GM21526 (cell line): ENCODE data around the gene CPT1B.
"Not testable (repeated sequence)": the region's sequence is repeated elsewhere in the genome, so short reads cannot be mapped to it uniquely, and the experiment has no call there.

Experiments
- ATAC-seq: cut with Tn5 transposase; IDR thresholded peaks from one replicate; pipeline ENCODE4 v1.9.1; 2021; ENCODE audit warnings: moderate library complexity; ENCODE audit not compliant: unreplicated experiment, low FRiP score

Gene CPT1B

GRCh38 chr22:50610041-50610451 lies 31.8 kb upstream of the CPT1B start:
- no peak for ATAC-seq

- no peak for ATAC-seq
These were observed 31.4 kb upstream of the CPT1B start for GRCh38 chr22:50609599-50609998.

- no peak for ATAC-seq
These were observed 30.8 kb upstream of the CPT1B start for GRCh38 chr22:50608996-50609395.

- ATAC-seq = not testable (repeated sequence)
These were observed 30.0 kb upstream of the CPT1B start for GRCh38 chr22:50608058-50608840.

GRCh38 chr22:50607659-50608020 lies 29.4 kb upstream of the CPT1B start:
- no peak for ATAC-seq

- no peak for ATAC-seq
These were observed 28.9 kb upstream of the CPT1B start for GRCh38 chr22:50606946-50607658.

- ATAC-seq = no peak
These were observed 28.1 kb upstream of the CPT1B start for GRCh38 chr22:50606165-50606945.

- no peak for ATAC-seq
These were observed 27.4 kb upstream of the CPT1B start for GRCh38 chr22:50605613-50606074.

- no peak for ATAC-seq
These were observed 26.9 kb upstream of the CPT1B start for GRCh38 chr22:50605002-50605612.

- ATAC-seq = no peak
These were observed 26.2 kb upstream of the CPT1B start for GRCh38 chr22:50604256-50605001.

- no peak for ATAC-seq
These were observed 25.5 kb upstream of the CPT1B start for GRCh38 chr22:50603511-50604255.

- ATAC-seq = no peak
These were observed 24.1 kb upstream of the CPT1B start for GRCh38 chr22:50602338-50602700.

GRCh38 chr22:50601669-50602337 lies 23.6 kb upstream of the CPT1B start:
- ATAC-seq = no peak

- no peak for ATAC-seq
These were observed 22.9 kb upstream of the CPT1B start for GRCh38 chr22:50600967-50601668.

GRCh38 chr22:50600538-50600937 lies 22.3 kb upstream of the CPT1B start, which contains the start of gene MAPK8IP2:
MAPK8IP2 (plus strand) TSS chr22:50600793; CDS start chr22:50600819, 26 bp downstream.
- no peak for ATAC-seq

- no peak for ATAC-seq
These were observed 21.7 kb upstream of the CPT1B start for GRCh38 chr22:50599816-50600455.

- no peak for ATAC-seq
These were observed 18.9 kb upstream of the CPT1B start for GRCh38 chr22:50597097-50597496.

GRCh38 chr22:50595189-50595588 lies 17.0 kb upstream of the CPT1B start:
- no peak for ATAC-seq
